Caco-2 (cell line): ENCODE data around the gene MICAL3. TPM values are rescaled to one million over a fixed set of nuclear protein-coding genes. Genes with fewer than 3 reads are reported as not detected.

ENCODE experiments used
- BruUV-seq: library from RNA; stranded (reverse); fragments of 400-500 nt; replicated peaks from 2 replicates; lab custom pipeline; 2021; lab: Mats Ljungman, UMichigan
- CTCF ChIA-PET: fragments of 300-600 bp; sonication (Branson Sonifier 250); formaldehyde crosslinking; loops from one replicate; lab custom pipeline; 2022; ENCODE audit warnings: antibody characterized with exemption; lab: Charles Lee
- POLR2A ChIA-PET: fragments of 300-600 bp; sonication (Branson Sonifier 250); formaldehyde crosslinking; loops from one replicate; lab custom pipeline; 2022; ENCODE audit warnings: antibody characterized with exemption; lab: Charles Lee
- DNase-seq, 2 experiments: peaks; one replicate each; pipeline versions ENCODE4 v3.0.0 to v3.0.0-alpha.2; 2020 to 2022
- H3K27me3 ChIP-seq: replicated peaks from 2 replicates; pipeline ENCODE4 v1.6.0; 2011; ENCODE audit warnings: low read length; ENCODE audit not compliant: control insufficient read depth, insufficient read depth
- H3K36me3 ChIP-seq: 2 replicates; pipeline ENCODE4 v1.5.1; 2011; ENCODE audit warnings: low read length; ENCODE audit not compliant: control insufficient read depth, insufficient read depth
- H3K4me1 ChIP-seq: fragments of 250-450 bp; sonication (Bioruptor Pico); 2 replicates; pipeline ENCODE4 v1.5.1; 2020; ENCODE audit warnings: mild to moderate bottlenecking
- H3K4me3 ChIP-seq: 2 replicates; pipeline ENCODE4 v1.5.1; 2011; ENCODE audit warnings: low read depth, mild to moderate bottlenecking, control low read depth, low read length
- H3K9me3 ChIP-seq: fragments of 250-450 bp; sonication (Bioruptor Pico); 2 replicates; pipeline ENCODE4 v1.5.1; 2020; ENCODE audit warnings: mild to moderate bottlenecking, moderate library complexity
- H3K27ac Mint-ChIP-seq: one replicate; pipeline ENCODE4 v1.8.0; 2022; ENCODE audit warnings: mixed read lengths; ENCODE audit not compliant: unreplicated experiment
- H3K27me3 Mint-ChIP-seq: one replicate; pipeline ENCODE4 v1.8.0; 2022; ENCODE audit warnings: mixed read lengths; ENCODE audit not compliant: insufficient read depth, unreplicated experiment
- H3K36me3 Mint-ChIP-seq: one replicate; pipeline ENCODE4 v1.8.0; 2022; ENCODE audit warnings: mild to moderate bottlenecking, mixed read lengths; ENCODE audit not compliant: insufficient read depth, unreplicated experiment
- H3K4me1 Mint-ChIP-seq: one replicate; pipeline ENCODE4 v1.8.0; 2022; ENCODE audit warnings: low read depth, mixed read lengths; ENCODE audit not compliant: unreplicated experiment
- H3K4me3 Mint-ChIP-seq: one replicate; pipeline ENCODE4 v1.8.0; 2022; ENCODE audit warnings: mild to moderate bottlenecking, moderate library complexity, mixed read lengths; ENCODE audit not compliant: unreplicated experiment
- H3K9me3 Mint-ChIP-seq: one replicate; pipeline ENCODE4 v1.8.0; 2022; ENCODE audit warnings: mixed read lengths; ENCODE audit not compliant: unreplicated experiment
- intact Hi-C: fragments of 100-400 bp; cut with micrococcal nuclease; formaldehyde crosslinking; loops from one replicate; pipeline ENCODE4 v1.10.0; 2022; ENCODE audit not compliant: unreplicated experiment
- total RNA-seq: library from RNA; stranded (reverse); gene quantifications from 2 replicates; pipeline ENCODE4 v1.2.3, GENCODE V29; 2022
- TF ChIP-seq, protein P1 (sequence below), 2 experiments: fragments of 200-600 bp in 1 of 2; IDR thresholded peaks; 1 replicate in 1 of 2; 2 replicates in 1 of 2; pipeline versions ENCODE4 v1.5.1 to v1.8.0; 2011 to 2022; ENCODE audit warnings: antibody characterized with exemption in 1 of 2, control low read depth in 1 of 2, inconsistent platforms in 1 of 2, low read depth in 1 of 2, low read length in 1 of 2, mild to moderate bottlenecking in 1 of 2, moderate library complexity in 1 of 2; ENCODE audit not compliant: insufficient read depth in 1 of 2, severe bottlenecking in 1 of 2, unreplicated experiment in 1 of 2

The MICAL3 gene
- total RNA-seq, 1 experiment from 2014 or later, result 65.6 TPM

DNA sequence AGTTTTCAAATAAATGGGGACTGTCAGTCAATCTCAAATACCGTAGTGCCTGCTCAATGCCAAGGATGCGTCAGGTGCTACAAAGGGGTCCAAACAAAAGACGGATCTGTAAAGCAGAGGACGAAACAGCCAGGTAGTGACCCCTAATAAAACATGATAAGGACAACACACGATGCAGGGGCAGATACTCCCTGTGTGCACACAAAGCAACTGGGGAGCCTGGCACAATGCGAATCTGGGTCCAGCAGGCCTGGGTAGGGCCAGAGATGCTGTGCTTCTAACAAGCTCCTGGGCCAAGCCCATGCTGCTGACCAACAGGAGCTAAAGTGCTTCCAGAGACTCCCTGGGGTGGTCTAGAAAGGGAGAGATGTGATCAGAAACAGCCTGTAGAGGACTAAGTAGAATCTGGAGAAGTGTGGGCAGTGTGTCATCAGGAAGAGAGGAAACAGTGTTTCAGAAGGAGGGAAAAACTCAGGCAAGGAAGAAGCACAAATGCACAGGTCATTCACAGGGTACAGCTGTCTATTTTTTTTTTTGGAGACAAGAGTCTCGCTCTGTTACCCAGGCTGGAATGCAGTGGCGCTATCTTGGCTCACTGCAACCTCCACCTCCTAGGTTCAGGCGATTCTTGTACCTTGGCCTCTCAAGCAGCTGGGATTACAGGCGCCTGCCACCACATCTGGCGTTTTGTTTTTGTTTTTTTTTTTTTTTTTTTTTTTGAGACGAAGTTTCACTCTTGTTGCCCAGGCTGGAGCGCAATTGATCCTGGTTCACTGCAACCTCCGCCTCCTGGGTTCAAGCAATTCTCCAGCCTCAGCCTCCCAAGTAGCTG, 74.5 kb downstream of the MICAL3 start:
- Mint-ChIP-seq H3K4me1 (peaks cover 21% of the 10 kb centered on the region), H3K27me3 (no peaks in the 10 kb centered on the region), H3K36me3 (peaks cover 13% of the 10 kb centered on the region), H3K4me3 (no peak overlapping the region), H3K9me3 (no peaks in the 10 kb centered on the region), H3K27ac (peak overlapping the region; percentile 48)
- ChIA-PET CTCF (no interaction called here), POLR2A (no interaction called here)
- Histone ChIP-seq H3K4me3 (no peak overlapping the region), H3K36me3 (no peaks in the 10 kb centered on the region), H3K9me3 (no peaks in the 10 kb centered on the region), H3K27me3 (no peaks in the 10 kb centered on the region), H3K4me1 (peaks cover 8% of the 10 kb centered on the region)
- TF ChIP-seq, protein P1, sequence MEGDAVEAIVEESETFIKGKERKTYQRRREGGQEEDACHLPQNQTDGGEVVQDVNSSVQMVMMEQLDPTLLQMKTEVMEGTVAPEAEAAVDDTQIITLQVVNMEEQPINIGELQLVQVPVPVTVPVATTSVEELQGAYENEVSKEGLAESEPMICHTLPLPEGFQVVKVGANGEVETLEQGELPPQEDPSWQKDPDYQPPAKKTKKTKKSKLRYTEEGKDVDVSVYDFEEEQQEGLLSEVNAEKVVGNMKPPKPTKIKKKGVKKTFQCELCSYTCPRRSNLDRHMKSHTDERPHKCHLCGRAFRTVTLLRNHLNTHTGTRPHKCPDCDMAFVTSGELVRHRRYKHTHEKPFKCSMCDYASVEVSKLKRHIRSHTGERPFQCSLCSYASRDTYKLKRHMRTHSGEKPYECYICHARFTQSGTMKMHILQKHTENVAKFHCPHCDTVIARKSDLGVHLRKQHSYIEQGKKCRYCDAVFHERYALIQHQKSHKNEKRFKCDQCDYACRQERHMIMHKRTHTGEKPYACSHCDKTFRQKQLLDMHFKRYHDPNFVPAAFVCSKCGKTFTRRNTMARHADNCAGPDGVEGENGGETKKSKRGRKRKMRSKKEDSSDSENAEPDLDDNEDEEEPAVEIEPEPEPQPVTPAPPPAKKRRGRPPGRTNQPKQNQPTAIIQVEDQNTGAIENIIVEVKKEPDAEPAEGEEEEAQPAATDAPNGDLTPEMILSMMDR (IDR thresholded peaks at IDR 0.05; ENCODE audit: insufficient read depth in 1 of 2, low read depth in 1 of 2, low read length in 1 of 2, severe bottlenecking in 1 of 2, unreplicated experiment in 1 of 2), result no peak
- no TSS peak for BruUV-seq
- no peak for DNase-seq
- intact Hi-C loops, result no loop called here

DNA sequence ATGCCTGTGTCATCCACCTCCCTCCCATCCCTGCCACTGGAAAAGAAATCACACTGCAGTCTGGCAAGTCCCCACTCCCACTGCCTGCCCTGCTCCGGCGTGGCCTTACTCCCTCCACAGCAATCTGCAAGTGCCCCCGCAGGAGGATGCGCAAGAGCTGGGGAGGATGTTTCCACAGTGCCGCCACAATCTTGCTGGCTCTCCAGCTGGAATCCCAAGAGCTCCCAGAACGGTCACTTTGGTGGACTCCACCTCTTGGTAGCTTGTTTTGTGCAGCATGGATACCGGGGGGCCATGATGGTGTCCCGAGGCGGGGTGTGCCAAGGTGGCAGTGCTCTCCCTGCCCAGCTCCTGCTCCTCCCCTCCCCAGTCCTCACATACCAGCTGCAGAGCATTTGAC, 76.3 kb downstream of the MICAL3 start:
- POLR2A ChIA-PET, result no interaction called here
- BruUV-seq, result no TSS peak
- H3K36me3 Mint-ChIP-seq, result peaks cover 20% of the 10 kb centered on the region
- Histone ChIP-seq H3K4me1 (no peaks in the 10 kb centered on the region), H3K36me3 (no peaks in the 10 kb centered on the region), H3K4me3 (no peak overlapping the region), H3K9me3 (no peaks in the 10 kb centered on the region), H3K27me3 (no peaks in the 10 kb centered on the region)
- no peak overlapping the region for H3K27ac Mint-ChIP-seq
- H3K27me3 Mint-ChIP-seq, result no peaks in the 10 kb centered on the region
- TF ChIP-seq, protein P1 (IDR thresholded peaks at IDR 0.05; ENCODE audit: insufficient read depth in 1 of 2, low read depth in 1 of 2, low read length in 1 of 2, severe bottlenecking in 1 of 2, unreplicated experiment in 1 of 2), result no peak
- DNase-seq, result no peak
- CTCF ChIA-PET, result no interaction called here
- intact Hi-C loops, result no loop called here
- H3K4me1 Mint-ChIP-seq, result peaks cover 12% of the 10 kb centered on the region
- no peaks in the 10 kb centered on the region for H3K9me3 Mint-ChIP-seq
- H3K4me3 Mint-ChIP-seq, result no peak overlapping the region

DNA sequence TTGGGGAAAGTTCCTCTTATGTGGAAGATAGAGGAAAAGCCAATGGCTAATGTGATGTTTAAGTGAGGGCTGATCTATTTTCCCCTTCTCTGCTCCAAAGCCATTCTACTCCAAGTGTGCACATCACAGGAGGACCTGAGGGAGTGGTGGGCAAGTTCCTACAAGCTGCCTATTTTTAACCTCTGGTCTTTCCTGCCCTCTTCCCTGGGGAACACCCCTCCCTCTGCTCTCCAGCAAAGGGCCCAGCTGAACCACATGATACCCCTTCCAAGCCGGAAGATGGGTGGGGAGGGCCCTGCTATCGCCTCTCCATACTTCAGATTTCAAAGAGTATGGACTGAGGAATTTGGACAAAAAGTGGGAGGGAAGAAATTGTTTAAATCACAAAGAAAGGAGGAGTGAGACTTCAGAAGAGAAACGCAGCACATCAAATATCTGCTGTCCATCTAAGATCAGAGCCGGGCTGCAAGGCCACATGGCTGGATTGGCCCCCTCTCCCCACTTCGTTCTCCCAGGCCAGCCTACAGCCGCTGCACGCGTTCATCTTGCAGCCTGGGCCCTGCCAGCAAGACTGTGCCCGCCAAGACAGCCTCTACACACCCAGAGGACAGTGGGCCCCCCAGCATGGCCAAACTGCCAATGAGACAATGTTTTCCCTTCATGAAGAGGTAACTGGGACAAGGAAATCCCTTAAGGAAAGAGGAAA, 77.5 kb downstream of the MICAL3 start:
- Histone ChIP-seq H3K4me1 (no peaks in the 10 kb centered on the region), H3K9me3 (no peaks in the 10 kb centered on the region), H3K36me3 (no peaks in the 10 kb centered on the region), H3K4me3 (no peak overlapping the region), H3K27me3 (no peaks in the 10 kb centered on the region)
- Mint-ChIP-seq H3K4me3 (no peak overlapping the region), H3K4me1 (peaks cover 6% of the 10 kb centered on the region), H3K27me3 (no peaks in the 10 kb centered on the region), H3K27ac (no peak overlapping the region), H3K36me3 (peaks cover 23% of the 10 kb centered on the region), H3K9me3 (no peaks in the 10 kb centered on the region)
- ChIA-PET CTCF (no interaction called here), POLR2A (no interaction called here)
- no peak for DNase-seq
- no TSS peak for BruUV-seq
- intact Hi-C loops, result no loop called here
- TF ChIP-seq, protein P1 (IDR thresholded peaks at IDR 0.05; ENCODE audit: insufficient read depth in 1 of 2, low read depth in 1 of 2, low read length in 1 of 2, severe bottlenecking in 1 of 2, unreplicated experiment in 1 of 2), result no peak
